ENCODE data around the gene C2. TPM values are rescaled to one million over a fixed set of nuclear protein-coding genes. Genes with fewer than 3 reads are reported as not detected.

C2 gene
- total RNA-seq (10 to 100 TPM in 1 of 5 donors, 1 to 10 TPM in 3, not detected in 1; 1.7 to 24.6 (median 4.0) TPM), polyA plus RNA-seq (1 to 10 TPM; 3.3 to 6.3 (median 4.9) TPM)
- long read RNA-seq, donor 1 = 0 reads
- long read RNA-seq, donor 2 = 0 reads
- long read RNA-seq, donor 3, partial matches to known transcripts = 0 of 1 reads
- long read RNA-seq, donor 3, other reads (novel, unspliced or antisense) = 0 of 1 reads
- long read RNA-seq, donor 4 = 0 reads
- long read RNA-seq, donor 5, partial matches to known transcripts = 0 of 1 reads
- long read RNA-seq, donor 5, other reads (novel, unspliced or antisense) = 0 of 1 reads
- long read RNA-seq, donor 6, partial matches to known transcripts = 7 of 8 reads
- long read RNA-seq, donor 6, other reads (novel, unspliced or antisense) = 0 of 8 reads
- long read RNA-seq, donor 7, partial matches to known transcripts = 27 of 27 reads
- long read RNA-seq, donor 7, other reads (novel, unspliced or antisense) = 0 of 27 reads
- long read RNA-seq, donor 8, partial matches to known transcripts = 7 of 7 reads
- long read RNA-seq, donor 8, other reads (novel, unspliced or antisense) = 0 of 7 reads
- long read RNA-seq, donor 9, partial matches to known transcripts = 8 of 8 reads
- long read RNA-seq, donor 9, other reads (novel, unspliced or antisense) = 0 of 8 reads
- long read RNA-seq, donor 10, partial matches to known transcripts = 0 of 2 reads
- long read RNA-seq, donor 10, other reads (novel, unspliced or antisense) = 0 of 2 reads

GRCh38 chr6:31927242-31927862 lies at the start of gene C2:
TSS of gene C2 (plus strand) at chr6:31927717. CDS start at chr6:31927753, 36 bp downstream.
- Histone ChIP-seq H3K27me3 (no peaks in the 10 kb centered on the region), H3K27ac (peak within 1 kb of the TSS in 3 of 5 donors; percentile 13 to 57 (median 32))

GRCh38 chr6:31878222-31878621 lies 49.3 kb upstream of the C2 start:
- intact Hi-C loops (cut with DNase I; ENCODE audit: low total_unique reads) = no loop called here
- peak overlapping the region; percentile 85 to 95 (median 92) for H3K27ac ChIP-seq
- no peak for DNase-seq
- H3K9me3 ChIP-seq = no peaks in the 10 kb centered on the region
- TF ChIP-seq POLR2A (IDR thresholded peaks at IDR 0.05) (no peak), CTCF (IDR thresholded peaks at IDR 0.05) (no peak), POLR2AphosphoS5 (IDR thresholded peaks at IDR 0.05) (no peak), EP300 (IDR thresholded peaks at IDR 0.05) (no peak)
- H3K36me3 ChIP-seq = peaks cover 36 to 65% (median 43%) of the 10 kb centered on the region in 4 donors
- H3K4me1 ChIP-seq = peaks cover 17 to 44% (median 28%) of the 10 kb centered on the region in 4 donors
- H3K27me3 ChIP-seq = no peaks in the 10 kb centered on the region
- H3K4me3 ChIP-seq = peak overlapping the region; percentile 36 to 59 (median 47)
- WGBS, 5 donors = 27 to 46% (median 38%) methylated on average over 3 of the region's 3 CpGs

More at GRCh38 chr6:31927242-31927862, at the start of gene C2:
- Histone ChIP-seq H3K36me3 (no peaks in the 10 kb centered on the region), H3K9me3 (no peaks in the 10 kb centered on the region), H3K4me1 (no peaks in the 10 kb centered on the region), H3K4me3 (peak within 1 kb of the TSS in 3 of 4 donors; percentile 9 to 33 (median 12))
- DNase-seq = peak in 1 of 2 donors; percentile 45
- 36 to 53% (median 46%) methylated on average over 11 of the region's 11 CpGs for WGBS, 5 donors
- TF ChIP-seq CTCF (IDR thresholded peaks at IDR 0.05) = no peak
- no peak for TF ChIP-seq POLR2AphosphoS5 (IDR thresholded peaks at IDR 0.05)
- TF ChIP-seq POLR2A (IDR thresholded peaks at IDR 0.05) = no peak
- no peak for TF ChIP-seq EP300 (IDR thresholded peaks at IDR 0.05)
- intact Hi-C loops (cut with DNase I; ENCODE audit: low total_unique reads) = no loop called here

- Histone ChIP-seq H3K4me1 (peaks cover 17 to 44% (median 26%) of the 10 kb centered on the region in 4 donors), H3K27me3 (no peaks in the 10 kb centered on the region), H3K4me3 (peak within 1 kb of the TSS; percentile 36 to 59 (median 47)), H3K36me3 (peaks cover 41 to 65% (median 48%) of the 10 kb centered on the region in 4 donors), H3K9me3 (no peaks in the 10 kb centered on the region), H3K27ac (peak within 1 kb of the TSS; percentile 85 to 95 (median 92))
- intact Hi-C loops (cut with DNase I; ENCODE audit: low total_unique reads) = no loop called here
- WGBS, 5 donors = 28 to 46% (median 32%) methylated on average over 11 to 18 of the region's 18 CpGs
- peak; percentile 71 to 89 for DNase-seq
- peak in 2 of 3 donors; percentile 79 to 84 for TF ChIP-seq POLR2AphosphoS5 (IDR thresholded peaks at IDR 0.05)
- no peak for TF ChIP-seq EP300 (IDR thresholded peaks at IDR 0.05)
- peak in 1 of 4 donors; percentile 46 for TF ChIP-seq POLR2A (IDR thresholded peaks at IDR 0.05)
Measured at GRCh38 chr6:31878726-31879125, 48.8 kb upstream of the C2 start, which contains the start of gene SLC44A4. TSS of gene SLC44A4 (minus strand) at chr6:31878997. CDS start at chr6:31878980, 17 bp downstream.

- no peak for DNase-seq
- WGBS, 5 donors = 23 to 65% (median 43%) methylated on average over 9 to 13 of the region's 13 CpGs
- Histone ChIP-seq H3K27me3 (no peaks in the 10 kb centered on the region), H3K9me3 (no peaks in the 10 kb centered on the region), H3K27ac (peak overlapping the region; percentile 85 to 95 (median 92)), H3K36me3 (peaks cover 45 to 65% (median 52%) of the 10 kb centered on the region in 4 donors), H3K4me3 (peak overlapping the region; percentile 36 to 59 (median 47)), H3K4me1 (peaks cover 17 to 44% (median 24%) of the 10 kb centered on the region in 4 donors)
- TF ChIP-seq POLR2A (IDR thresholded peaks at IDR 0.05) (no peak), POLR2AphosphoS5 (IDR thresholded peaks at IDR 0.05) (peak in 1 of 3 donors; percentile 8)
- intact Hi-C loops (cut with DNase I; ENCODE audit: low total_unique reads) = no loop called here
Measured at GRCh38 chr6:31879143-31879542, 48.4 kb upstream of the C2 start.

Measured in stomach (tissue), 19 donors.